Measurements from ENCODE around the gene USP48. TPM values are rescaled to one million over a fixed set of nuclear protein-coding genes. Genes with fewer than 3 reads are reported as not detected.

USP48 gene
- total RNA-seq, 1 donor from 2014 or later = 61.8 TPM

DNA sequence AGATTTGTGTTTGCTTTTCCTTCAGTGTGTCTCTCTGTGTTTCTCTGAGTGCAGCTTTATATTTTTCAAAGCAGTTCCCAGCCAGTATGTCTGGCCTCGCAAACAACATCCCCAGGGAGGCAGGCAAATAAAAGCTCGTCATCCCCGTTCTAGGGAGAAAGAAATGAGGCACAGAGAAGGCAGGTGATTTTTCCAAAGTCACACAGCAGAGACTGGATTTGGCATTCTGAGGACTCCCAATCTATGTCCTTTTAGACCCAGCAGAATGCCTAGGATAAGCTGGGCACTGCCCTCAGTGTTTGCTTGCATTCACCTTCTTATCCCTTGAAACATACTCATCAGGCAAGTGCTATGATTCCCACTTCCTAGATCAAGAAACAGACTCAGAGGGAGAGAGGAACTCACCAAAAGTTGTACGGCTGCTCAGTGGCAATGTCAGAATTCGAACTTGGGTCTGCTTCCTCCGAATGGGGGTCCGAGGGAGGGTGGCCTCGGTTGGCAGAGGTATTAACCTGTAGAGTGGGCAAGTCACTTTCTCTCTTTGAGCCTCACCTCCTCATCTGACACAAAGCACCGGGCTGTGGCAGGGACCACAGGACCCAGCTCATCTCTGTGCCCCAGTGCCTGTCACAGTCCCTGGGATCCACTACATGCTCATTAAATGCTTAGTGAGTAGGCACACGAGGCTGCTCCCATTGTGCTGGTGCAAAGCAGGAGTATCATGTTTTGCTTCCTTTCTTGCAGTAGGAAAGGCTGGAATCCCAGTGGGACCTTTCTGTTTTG is 118.0 kb downstream of the USP48 start:
- no peak overlapping the region for H3K4me3 Mint-ChIP-seq
- H3K9me3 Mint-ChIP-seq = no peaks in the 10 kb centered on the region
- DNase-seq (ENCODE audit: low read depth, low spot score) = no peak
- TF ChIP-seq, protein P1, sequence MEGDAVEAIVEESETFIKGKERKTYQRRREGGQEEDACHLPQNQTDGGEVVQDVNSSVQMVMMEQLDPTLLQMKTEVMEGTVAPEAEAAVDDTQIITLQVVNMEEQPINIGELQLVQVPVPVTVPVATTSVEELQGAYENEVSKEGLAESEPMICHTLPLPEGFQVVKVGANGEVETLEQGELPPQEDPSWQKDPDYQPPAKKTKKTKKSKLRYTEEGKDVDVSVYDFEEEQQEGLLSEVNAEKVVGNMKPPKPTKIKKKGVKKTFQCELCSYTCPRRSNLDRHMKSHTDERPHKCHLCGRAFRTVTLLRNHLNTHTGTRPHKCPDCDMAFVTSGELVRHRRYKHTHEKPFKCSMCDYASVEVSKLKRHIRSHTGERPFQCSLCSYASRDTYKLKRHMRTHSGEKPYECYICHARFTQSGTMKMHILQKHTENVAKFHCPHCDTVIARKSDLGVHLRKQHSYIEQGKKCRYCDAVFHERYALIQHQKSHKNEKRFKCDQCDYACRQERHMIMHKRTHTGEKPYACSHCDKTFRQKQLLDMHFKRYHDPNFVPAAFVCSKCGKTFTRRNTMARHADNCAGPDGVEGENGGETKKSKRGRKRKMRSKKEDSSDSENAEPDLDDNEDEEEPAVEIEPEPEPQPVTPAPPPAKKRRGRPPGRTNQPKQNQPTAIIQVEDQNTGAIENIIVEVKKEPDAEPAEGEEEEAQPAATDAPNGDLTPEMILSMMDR (conservative IDR thresholded peaks at IDR 0.05) = no peak
- peaks cover 44% of the 10 kb centered on the region for H3K27me3 Mint-ChIP-seq (ENCODE audit: low read depth)
- no peaks in the 10 kb centered on the region for H3K36me3 Mint-ChIP-seq (ENCODE audit: low read depth)
- peaks cover 12% of the 10 kb centered on the region for H3K4me1 Mint-ChIP-seq
- no peak overlapping the region for H3K27ac Mint-ChIP-seq (ENCODE audit: unreplicated experiment)

DNA sequence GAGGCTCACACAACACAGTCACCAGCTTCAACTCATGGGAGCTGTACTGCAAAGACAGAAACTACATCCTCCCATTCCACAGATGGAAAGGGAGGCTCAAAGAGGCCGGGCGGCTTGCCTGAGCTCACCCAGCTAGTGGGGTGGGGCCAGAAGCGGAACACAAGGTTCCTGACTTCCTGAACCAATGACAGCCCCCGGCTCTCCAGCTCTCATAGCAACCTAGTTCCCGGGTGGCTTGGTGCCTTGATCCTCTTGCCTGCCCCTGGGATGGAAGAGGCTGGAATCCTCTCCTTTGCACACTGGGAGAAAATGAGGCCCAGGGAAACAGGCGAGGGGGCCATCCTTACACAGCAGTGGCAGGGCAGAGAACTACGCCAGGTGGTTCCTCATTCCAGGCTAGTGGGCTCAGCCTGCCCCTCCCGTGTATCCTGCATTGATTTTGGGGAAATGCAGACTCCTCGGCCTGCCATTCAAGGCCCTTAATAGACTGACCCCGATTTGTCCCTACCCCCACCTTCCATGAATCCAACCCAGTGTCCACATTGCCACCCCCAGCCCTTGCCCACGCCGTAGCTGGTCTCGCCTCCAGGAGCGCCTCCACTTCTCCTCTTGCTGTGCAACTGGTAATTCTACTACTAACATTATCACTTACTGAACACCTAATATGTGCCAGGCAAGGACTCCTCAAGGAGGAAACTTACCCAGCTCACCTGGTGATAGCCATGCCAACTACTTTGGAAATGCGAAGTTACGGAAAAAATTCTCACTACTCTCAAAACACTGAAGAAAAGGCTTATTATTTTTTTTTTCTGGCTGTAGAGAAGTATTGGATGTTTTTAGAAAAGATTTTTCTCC is 118.8 kb downstream of the USP48 start:
- Mint-ChIP-seq H3K9me3 (no peaks in the 10 kb centered on the region), H3K4me3 (no peak overlapping the region), H3K4me1 (peaks cover 12% of the 10 kb centered on the region), H3K36me3 (ENCODE audit: low read depth) (no peaks in the 10 kb centered on the region), H3K27me3 (ENCODE audit: low read depth) (peaks cover 48% of the 10 kb centered on the region), H3K27ac (ENCODE audit: unreplicated experiment) (no peak overlapping the region)
- TF ChIP-seq, protein P1 (conservative IDR thresholded peaks at IDR 0.05) = no peak
- no peak for DNase-seq (ENCODE audit: low read depth, low spot score)

DNA sequence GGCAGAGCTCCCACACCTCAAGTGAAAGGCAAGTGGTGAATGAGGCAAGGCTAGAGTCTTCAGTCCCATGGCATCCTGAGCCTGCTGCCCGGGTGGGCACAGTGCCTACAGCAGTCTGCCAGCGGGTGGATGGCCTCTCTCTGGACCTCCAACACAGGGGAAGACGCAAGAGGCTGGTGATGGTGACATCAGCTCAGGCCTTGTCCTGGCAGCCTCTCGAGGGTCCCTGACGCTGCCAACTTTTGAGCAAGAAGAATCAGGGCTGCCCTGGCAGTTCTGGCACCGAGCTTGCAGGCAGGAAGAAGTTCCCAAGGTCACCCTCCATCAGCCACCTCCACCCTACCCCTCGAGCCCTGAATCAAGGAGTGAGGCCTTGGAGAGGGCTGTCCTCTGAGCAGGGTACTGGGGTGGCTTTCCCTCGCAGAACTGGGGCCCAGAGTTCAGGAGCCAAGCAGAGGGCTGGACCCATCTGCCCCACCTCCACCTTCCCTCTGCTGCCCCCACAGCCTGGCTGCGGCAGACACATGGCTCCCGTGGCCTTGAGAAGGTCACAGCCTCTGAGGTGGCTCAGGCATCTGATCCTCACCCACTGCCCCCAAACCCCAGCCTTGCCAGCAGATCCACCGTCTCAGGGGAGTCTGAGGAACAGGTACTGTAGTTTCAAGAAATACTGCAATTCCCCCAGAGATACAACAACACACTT is 119.5 kb downstream of the USP48 start:
- Mint-ChIP-seq H3K4me3 (no peak overlapping the region), H3K36me3 (ENCODE audit: low read depth) (no peaks in the 10 kb centered on the region), H3K27me3 (ENCODE audit: low read depth) (peaks cover 48% of the 10 kb centered on the region), H3K9me3 (no peaks in the 10 kb centered on the region), H3K27ac (ENCODE audit: unreplicated experiment) (no peak overlapping the region), H3K4me1 (peaks cover 12% of the 10 kb centered on the region)
- no peak for DNase-seq (ENCODE audit: low read depth, low spot score)
- TF ChIP-seq, protein P1 (conservative IDR thresholded peaks at IDR 0.05) = no peak

DNA sequence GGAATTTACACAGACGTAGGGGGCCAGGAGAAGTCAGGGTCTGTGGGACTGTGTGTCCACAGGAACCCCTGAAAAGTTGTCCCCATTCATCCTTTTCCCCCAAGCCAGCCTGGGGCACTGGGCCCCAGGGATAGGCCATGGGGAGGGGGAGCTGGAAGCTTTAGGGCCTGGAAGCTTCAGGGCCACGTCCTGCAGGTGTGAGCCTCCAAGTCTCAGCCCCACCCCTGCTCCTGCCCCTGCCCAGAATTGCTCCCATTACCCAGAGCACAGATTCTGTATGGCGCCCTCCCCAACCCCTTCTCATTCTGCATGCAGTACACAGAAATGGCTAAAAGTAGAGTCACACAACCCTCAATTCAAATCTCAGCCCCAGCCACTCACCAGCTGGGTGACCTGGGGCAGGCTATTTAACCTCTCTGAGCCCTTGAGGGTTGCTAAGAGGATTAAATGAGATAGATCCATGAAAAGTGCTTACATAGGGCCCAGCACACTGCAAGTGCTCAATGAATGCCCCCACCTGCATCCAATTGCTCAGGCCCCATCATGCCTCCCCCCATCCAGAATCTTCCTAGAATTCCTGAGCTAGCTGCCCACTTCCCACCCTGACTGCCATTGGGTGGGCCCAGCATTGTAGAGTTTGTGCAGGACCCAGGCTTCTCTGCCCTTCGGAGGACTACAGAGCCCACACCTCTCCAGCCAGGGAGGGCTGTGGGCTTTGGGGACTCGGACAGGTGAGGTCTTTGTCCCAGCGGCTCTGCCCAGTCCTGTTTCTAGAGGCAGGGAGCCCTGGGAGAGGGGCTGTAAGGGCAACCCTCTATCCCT is 120.3 kb downstream of the USP48 start:
- no peaks in the 10 kb centered on the region for H3K36me3 Mint-ChIP-seq (ENCODE audit: low read depth)
- no peak for DNase-seq (ENCODE audit: low read depth, low spot score)
- TF ChIP-seq, protein P1 (conservative IDR thresholded peaks at IDR 0.05) = no peak
- H3K4me1 Mint-ChIP-seq = peaks cover 12% of the 10 kb centered on the region
- no peak overlapping the region for H3K4me3 Mint-ChIP-seq
- peaks cover 42% of the 10 kb centered on the region for H3K27me3 Mint-ChIP-seq (ENCODE audit: low read depth)
- no peaks in the 10 kb centered on the region for H3K9me3 Mint-ChIP-seq
- H3K27ac Mint-ChIP-seq (ENCODE audit: unreplicated experiment) = no peak overlapping the region

DNA sequence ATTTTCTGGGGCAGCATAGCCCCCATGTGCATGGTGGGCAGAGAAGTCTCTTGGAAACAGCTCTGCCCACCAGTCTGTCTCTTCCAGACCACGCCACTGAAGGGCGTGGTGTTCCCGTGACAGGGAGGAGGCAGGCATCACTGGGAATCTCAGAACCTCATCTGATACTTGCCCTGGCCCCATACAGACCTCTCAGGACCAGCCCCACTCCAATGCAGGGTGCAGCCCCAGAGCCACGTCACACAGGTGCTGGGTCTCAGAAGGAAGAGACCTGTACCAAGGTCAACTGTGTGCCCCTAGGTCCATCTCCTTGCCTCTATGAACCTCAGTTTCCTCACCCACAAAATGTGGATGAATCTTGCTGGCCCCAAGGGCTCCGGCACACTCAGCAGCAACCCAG is 121.1 kb downstream of the USP48 start:
- no peak for DNase-seq (ENCODE audit: low read depth, low spot score)
- TF ChIP-seq, protein P1 (conservative IDR thresholded peaks at IDR 0.05) = no peak
- peaks cover 11% of the 10 kb centered on the region for H3K4me1 Mint-ChIP-seq
- no peaks in the 10 kb centered on the region for H3K36me3 Mint-ChIP-seq (ENCODE audit: low read depth)
- no peak overlapping the region for H3K27ac Mint-ChIP-seq (ENCODE audit: unreplicated experiment)
- peaks cover 38% of the 10 kb centered on the region for H3K27me3 Mint-ChIP-seq (ENCODE audit: low read depth)
- H3K9me3 Mint-ChIP-seq = no peaks in the 10 kb centered on the region
- H3K4me3 Mint-ChIP-seq = no peak overlapping the region

Measured in neural crest cell (in vitro differentiated cells).